H54 (cell line): ENCODE results near the gene HOXB6.

Experiments
- DNase-seq: peaks from one replicate; pipeline ENCODE4 v3.0.0; 2011; ENCODE audit warnings: low spot score, mixed read lengths; ENCODE audit not compliant: insufficient read length
- FAIRE-seq: peaks from 3 replicates; lab custom pipeline; 2011; peaks lifted over from hg19 to GRCh38; lab: Jason Lieb, UNC
- POLR2A ChIP-seq: IDR thresholded peaks from 2 replicates; pipeline ENCODE4 v1.6.1; 2011; ENCODE audit warnings: low read depth, mild to moderate bottlenecking, low read length

HOXB6 gene

DNA sequence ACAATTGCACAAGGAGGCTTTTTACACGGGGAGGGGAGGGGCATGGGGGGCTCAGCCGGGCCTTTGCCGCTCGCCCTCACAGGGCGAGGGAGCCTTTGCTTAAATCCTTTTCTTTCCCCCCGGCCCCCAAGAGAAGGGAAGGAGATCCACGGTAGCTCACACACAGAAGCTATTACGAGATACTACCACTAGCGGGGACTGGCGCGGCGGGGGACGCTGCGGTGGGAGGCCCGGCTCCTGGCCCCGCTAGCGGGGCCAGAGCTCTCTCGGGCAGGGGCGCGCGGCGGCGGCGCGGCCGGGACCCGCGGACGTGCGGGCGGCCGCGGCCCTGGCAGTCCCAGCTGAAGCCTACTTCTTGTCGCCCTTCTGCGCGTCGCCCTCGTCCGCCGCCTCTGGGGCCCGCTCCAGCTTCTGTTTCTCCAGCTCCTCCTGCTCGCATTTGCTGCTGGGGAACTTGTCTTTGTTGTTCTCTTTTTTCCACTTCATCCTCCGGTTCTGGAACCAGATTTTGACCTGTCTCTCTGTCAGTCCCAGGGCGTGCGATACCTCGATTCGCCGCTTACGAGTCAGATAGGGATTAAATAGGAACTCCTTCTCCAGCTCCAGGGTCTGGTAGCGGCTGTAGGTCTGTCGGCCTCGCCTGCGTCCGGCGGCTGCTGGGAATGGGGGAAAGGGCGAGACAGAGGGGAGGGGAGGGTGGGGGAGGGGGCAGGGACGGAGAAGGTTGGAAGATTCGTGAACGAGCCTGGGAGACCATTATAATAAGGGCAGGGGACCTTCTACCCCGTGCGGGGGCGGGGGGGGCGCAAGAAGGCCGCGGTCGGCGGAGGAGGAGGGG is 8.3 kb upstream of the HOXB6 start:
- FAIRE-seq = no peak
- no peak for DNase-seq
- no peak for TF ChIP-seq POLR2A

DNA sequence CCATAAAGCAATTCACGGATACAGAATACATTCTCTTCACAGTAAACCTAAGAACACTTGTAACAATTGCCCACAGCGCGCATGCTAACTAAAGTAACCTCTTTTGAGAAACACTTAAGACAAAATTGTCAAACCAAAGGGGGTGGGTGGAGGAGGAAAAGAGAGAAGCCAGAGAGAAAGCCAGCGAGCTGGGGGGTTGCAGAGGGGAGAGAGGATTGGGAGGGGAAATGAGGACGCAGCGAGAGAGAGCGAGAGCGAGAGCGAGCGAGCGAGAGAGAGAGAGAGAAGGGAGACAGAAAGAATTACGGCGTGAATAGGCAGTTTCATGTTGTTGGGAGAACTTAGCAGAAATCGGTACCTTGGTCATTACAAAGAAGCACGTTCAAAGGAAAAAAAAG is 7.7 kb upstream of the HOXB6 start:
- DNase-seq (no peak), FAIRE-seq (no peak)
- TF ChIP-seq POLR2A = no peak

DNA sequence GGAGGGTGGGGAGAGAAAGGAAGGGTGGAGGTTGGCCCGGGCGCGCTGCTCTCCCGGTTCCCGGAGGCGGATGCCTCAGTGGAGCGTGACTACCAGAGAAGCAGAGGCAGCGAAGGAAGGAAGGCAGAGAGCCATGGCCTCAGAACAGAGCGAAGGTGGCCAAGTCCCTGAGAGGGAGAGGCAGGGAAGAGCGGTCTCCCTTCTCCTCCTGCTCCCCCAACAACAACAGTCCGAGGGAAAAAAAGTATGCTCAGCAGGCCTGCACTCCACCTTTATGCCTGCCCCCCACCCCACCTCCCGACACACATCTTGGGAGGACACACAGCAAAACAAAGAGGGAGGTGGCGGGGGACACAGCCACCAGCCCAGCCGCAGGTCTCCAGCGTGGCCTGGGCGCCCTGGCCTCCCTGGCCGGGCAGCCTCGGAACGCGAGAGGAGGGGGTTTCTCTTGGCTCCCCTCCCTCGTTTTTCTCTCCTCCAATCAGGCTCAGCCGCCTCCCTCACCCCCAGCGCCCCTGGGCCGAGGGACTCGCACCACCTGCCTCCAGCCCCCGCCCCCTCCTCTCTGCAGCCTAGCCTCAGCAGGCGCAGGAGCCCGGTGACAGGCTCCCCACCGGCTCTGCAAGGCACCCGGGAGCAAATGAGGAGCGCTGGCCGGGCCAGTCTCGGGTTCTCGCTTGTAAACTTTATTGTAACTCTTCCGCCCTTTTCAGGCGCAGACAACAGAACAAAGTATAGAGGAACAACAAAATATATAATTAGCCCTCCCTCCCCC is 7.1 kb upstream of the HOXB6 start:
- DNase-seq (no peak), FAIRE-seq (no peak)
- peak; percentile 38; the same call in 1 of the 2 replicates for TF ChIP-seq POLR2A

DNA sequence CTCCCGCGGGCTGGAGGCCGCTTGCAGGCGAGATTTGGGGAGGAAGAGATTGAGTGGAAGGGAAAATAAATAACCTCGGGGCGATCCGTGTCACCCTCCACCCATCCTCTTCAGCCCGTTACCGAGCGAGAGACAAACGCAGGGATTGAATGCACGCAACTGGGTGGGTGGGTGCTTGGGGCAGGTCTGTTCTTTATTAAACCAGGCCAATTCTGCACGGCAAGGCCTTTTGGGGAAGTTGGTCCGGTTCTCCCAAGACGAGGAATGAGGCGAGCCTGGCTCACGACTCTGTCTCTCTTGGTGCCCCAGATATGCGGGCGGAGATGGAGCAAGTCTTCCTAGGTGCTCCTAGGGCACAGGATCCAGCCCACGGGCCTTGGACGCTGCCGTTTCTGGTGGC is 6.4 kb upstream of the HOXB6 start:
- FAIRE-seq (no peak), DNase-seq (no peak)
- no peak for TF ChIP-seq POLR2A

DNA sequence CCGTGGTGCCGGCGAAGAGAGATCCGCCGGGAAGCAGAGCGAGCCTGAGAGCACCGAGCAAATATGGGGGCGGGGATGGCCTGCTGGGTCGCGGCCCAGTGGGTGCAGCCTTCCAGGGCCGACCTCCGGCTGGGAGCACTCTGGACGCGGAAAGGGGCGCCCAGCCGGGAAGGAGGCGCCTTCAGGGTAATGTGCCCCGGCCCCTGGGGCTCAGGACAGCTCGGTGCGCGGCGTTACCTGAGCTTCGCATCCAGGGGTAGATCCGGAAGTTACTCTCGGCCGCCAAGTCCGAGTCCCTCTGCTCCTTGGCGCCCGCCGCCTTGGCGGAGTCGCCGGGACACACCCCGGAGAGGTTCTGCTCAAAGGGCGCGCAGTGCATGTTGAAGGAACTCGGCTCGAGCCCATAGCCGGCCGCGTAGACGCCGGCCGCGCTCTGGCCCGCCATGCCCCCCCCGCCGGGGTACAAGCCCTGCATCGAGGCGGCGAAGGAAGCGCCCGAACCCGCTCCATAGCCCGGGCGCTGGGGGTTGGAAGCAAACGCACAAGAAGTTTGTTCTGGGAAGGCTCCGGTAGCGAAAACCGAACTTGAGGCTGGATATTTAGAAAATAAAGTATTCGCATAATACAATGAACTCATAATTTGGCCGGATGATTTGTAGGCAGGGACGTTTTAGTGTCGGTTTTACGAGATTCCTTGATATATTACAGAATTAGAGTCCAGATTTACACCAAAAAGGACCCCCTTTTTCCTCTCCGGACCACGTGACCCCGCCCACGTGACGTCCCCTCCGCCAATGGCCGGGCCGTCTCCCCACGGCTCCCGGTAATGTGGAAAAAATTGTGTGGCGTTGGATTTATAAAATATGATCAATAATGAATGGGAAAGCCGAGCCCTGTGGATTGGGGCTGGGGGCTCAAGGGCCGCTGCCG is 5.8 kb upstream of the HOXB6 start, which contains the start of gene HOXB7:
TSS of gene HOXB7 (minus strand) at position 736 of the 930 bp plus-strand sequence. CDS start at position 637, 99 bp downstream.
- DNase-seq = no peak
- FAIRE-seq = no peak
- peak; percentile 63 for TF ChIP-seq POLR2A

DNA sequence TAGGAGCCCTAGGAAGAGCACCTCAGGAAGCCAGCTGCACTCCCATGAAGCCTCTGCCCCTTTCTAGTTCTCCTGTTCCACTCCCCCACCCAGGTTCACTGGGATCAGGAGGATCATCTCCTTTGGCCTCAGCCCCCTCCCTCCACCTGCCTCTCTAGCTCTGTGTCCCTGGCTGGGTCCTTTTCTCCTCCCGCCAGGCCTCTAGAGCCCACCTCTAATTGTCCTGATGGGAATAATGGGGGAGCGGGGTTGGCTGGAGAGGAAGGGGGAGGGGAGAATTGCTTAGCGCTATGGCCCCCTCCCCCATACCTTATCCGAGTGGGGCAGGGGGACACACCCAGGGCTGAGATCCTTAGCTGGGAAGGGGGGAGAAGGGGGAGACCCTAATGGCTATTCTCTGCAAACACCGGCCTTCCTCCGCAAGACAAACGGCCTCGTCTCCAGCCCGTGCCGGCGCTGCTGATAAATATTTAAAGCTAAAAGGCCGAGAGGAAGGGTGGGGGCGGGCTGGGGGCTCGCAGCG is 5.0 kb upstream of the HOXB6 start:
- no peak for TF ChIP-seq POLR2A
- FAIRE-seq (no peak), DNase-seq (no peak)

DNA sequence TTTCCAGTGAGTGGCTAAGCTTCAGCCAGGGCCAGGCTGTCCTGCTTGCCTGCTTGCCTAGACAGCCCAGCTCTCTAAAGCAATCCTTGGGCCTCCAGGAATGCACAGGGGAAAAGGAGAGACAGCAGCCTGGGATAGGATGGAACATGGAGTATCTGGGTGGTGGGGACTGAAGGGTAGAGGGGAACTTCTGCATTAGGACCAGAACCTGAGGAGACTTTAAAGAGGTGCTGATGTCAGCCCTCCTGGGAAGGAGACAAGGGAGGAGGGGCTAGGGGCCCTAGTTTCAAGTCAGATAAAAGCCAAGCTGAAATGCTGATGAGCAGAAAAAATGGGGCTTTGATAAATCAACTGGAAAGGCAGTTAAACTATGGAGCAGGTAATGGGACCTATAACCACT is 4.2 kb upstream of the HOXB6 start:
- TF ChIP-seq POLR2A = no peak
- DNase-seq (no peak), FAIRE-seq (no peak)

DNA sequence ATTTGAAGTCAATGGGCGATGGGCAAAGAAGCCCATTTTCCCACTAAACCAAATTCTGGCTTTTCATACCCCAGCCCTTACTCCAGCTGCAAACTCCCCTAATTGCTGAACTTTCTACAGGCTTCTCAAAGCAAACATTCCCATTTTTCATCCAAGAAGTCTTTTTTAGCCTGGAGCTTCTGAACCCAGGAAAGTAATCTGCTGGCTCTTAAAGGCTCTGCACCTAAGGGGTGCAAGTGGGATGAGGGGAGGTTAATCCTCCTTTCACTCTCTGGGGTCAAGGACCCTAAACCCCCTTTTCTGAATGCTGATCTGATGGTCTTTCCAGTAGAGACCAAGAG is 3.7 kb upstream of the HOXB6 start:
- FAIRE-seq (no peak), DNase-seq (no peak)
- no peak for TF ChIP-seq POLR2A

DNA sequence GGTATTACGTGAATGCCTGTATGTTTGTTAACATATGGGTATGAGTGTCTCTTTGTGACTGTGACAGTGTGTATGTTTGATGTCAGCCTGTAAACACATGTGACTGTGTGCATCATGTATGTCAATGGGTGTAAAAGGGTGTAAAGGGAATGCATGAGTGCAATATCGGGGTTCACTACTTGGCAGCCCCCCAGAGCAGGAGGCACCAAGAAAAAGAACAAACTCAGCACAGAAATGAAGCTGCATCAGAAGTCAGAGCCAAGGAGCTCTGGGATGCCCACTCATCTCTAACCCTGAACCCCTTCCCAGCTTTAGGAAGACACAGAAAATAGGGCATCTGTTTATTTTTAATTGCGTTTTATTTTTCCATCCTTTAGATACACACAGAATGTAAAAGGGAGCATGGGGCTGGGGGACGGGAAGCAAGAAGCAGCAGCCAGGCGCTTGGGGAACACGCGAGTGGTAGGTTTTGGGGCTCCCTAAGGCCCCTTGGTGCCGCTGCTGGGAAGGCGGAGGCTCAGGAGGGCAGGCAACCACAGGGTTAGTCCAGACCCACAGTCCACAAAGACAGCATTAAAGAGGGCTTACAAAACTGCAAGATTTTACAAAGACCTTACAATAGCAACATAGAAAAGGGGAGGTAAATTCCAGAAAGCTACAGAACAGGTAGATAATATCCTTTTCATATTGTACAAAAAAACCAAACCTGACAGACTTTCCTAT is 2.3 kb upstream of the HOXB6 start:
- no peak for TF ChIP-seq POLR2A
- DNase-seq (no peak), FAIRE-seq (no peak)

DNA sequence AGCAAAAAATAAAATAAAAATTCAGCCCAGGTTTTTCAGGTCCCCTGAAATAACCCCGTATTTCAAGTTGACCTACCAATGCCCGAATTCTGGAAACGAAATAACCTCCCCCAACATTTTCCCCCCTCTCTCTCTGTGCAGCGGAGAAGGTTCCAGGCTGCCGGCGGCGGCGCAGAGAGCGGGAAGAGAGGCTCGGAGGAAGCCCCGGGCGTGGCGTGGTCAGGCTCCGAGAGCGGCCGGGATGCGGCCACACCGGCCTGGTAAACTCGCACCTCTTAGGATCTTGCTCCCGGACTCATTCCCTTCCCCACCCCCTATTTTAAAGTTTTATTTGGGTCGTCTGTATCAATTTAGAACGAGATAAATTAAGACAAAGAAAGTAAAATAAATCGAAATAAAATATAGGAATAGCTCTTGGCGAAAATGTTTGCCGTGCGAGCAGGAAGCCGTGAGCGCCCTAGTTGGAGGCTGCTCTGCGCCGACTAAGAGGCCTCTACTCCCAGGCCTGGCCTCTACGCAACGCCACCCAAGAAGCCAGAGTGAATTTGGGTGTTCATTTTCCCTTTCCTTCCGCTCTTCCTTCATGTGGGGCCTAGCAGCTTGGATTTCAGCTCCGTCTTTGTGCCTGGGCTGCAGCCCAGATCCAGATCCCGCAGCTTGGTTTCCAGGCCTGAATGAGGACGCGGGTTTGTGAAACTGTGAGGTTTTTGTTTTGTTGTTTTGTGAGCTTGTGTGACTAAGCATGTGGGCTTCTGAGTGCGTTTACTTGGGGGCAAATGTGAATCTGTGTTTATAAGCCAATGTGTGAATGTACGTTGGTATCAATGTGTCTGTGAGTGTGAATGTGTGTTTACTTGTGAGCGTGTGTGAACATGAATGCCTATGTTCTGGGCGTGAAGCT is 1.5 kb upstream of the HOXB6 start:
- no peak for DNase-seq
- TF ChIP-seq POLR2A = no peak
- FAIRE-seq = no peak

DNA sequence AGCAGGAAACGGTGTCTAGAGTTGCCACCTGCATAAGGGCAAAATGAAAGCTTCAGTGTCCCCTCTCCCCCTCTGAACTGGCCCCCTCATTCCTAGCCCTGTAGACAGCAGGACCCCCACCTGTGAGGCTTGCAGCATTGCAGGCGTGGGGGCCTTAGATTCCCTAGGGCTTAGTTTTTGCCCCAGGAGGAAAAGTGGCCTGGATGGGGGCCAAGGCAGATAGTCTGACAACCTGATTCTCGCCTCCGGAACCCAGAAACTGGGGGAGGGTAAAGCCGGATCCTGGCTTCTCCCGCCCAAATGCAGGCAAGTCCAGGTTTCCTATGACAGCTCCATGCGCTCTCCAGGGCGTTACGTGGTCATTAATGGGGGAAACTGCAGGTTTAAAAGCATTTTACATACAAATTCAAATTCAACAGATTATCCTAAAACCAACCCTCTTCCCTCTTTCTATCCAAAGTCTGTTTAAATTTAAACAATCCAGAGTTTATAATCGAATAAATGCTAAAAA is 678 bp upstream of the HOXB6 start:
- FAIRE-seq = no peak
- no peak for TF ChIP-seq POLR2A
- no peak for DNase-seq

DNA sequence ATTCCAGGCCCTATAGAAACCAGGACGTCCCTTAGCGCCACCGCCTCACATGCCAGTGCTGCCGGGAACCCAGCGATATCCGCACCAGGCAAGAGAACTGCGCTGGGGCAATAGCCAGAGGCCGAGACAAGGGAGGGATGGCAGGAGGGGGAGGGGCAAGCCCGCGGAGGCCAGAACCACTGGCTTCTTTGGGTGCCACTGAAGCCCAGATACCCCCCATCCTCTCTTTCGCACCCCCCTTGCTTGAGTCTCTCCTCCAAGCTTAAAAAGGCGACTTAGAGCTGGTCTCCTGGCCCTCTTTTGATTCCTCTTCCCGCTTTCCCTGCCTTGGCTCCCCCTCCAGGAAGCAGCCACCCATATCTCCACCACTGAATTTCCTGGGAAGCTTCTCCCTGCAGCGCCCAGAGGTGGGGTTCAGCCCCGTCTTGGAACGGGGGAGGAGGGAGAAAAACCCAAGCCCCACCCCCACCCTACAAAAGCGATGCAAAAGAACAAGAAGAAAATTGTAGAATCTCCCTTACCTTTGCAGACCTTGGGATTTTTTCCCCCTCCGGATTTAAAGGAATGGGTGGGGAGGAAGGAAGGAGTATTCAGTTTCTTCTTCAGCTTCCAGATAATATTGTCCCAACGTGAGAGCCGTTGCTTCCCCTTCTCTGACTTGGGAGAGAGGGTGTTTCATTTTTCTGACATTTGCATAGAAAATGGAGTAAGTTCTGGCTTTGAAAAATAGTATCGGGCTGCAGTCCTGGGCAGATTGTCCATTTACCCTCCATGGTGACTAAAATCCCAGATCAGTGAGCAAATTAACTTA is 622 bp downstream of the HOXB6 start:
- DNase-seq (no peak), FAIRE-seq (no peak)
- TF ChIP-seq POLR2A = peak; percentile 34; the same call in 1 of the 2 replicates
